ENCODE results near the gene SRGAP1. TPM values are rescaled to one million over a fixed set of nuclear protein-coding genes. Genes with fewer than 3 reads are reported as not detected.

SRGAP1 gene
- polyA plus RNA-seq, 1 donor (not counting 4 experiments of a cell fraction or from before 2014, with no cell fraction given): 4.5 TPM

GRCh38 chr12:64007853-64008252, 163.4 kb downstream of the SRGAP1 start:
- Histone ChIP-seq H3K27me3 (ENCODE audit: control insufficient read depth, extremely low read depth, insufficient read depth, low read length) (no peaks in the 10 kb centered on the region), H4K20me1 (ENCODE audit: control insufficient read depth, extremely low read depth, insufficient read depth, low read length) (no peaks in the 10 kb centered on the region), H3K4me3 (ENCODE audit: control insufficient read depth in 2 of 3, extremely low read depth in 1 of 3, insufficient read depth in 2 of 3, low read depth in 1 of 3, low read length in 3 of 3) (no peak overlapping the region), H3K4me1 (ENCODE audit: control insufficient read depth, extremely low read depth, insufficient read depth, low read length) (peaks cover 3% of the 10 kb centered on the region), H3K27ac (ENCODE audit: control insufficient read depth, insufficient read depth, low read length) (no peak overlapping the region), H3K9ac (ENCODE audit: control insufficient read depth, extremely low read depth, insufficient read depth, low read length) (no peak overlapping the region), H3K4me2 (ENCODE audit: control insufficient read depth, extremely low read depth, insufficient read depth, low read depth, low read length) (no peak overlapping the region), H3K36me3 (ENCODE audit: control insufficient read depth in 2 of 2, extremely low read depth in 1 of 2, insufficient read depth in 2 of 2, low read length in 2 of 2) (no peaks in the 10 kb centered on the region), H3K79me2 (ENCODE audit: control insufficient read depth, insufficient read depth, low read length) (no peaks in the 10 kb centered on the region), H3K9me1 (ENCODE audit: control insufficient read depth, extremely low read depth, insufficient read depth, low read length) (no peaks in the 10 kb centered on the region), H3K9me3 (ENCODE audit: control insufficient read depth, low read depth, low read length) (no peaks in the 10 kb centered on the region), H2AFZ (ENCODE audit: control insufficient read depth, low read length) (no peak overlapping the region)
- FAIRE-seq: no peak
- dilution Hi-C loops (cut with MboI; ENCODE audit: extremely low pct_ligation_motif_present, low sequenced_read_pairs): no loop called here
- TF ChIP-seq, protein P1, sequence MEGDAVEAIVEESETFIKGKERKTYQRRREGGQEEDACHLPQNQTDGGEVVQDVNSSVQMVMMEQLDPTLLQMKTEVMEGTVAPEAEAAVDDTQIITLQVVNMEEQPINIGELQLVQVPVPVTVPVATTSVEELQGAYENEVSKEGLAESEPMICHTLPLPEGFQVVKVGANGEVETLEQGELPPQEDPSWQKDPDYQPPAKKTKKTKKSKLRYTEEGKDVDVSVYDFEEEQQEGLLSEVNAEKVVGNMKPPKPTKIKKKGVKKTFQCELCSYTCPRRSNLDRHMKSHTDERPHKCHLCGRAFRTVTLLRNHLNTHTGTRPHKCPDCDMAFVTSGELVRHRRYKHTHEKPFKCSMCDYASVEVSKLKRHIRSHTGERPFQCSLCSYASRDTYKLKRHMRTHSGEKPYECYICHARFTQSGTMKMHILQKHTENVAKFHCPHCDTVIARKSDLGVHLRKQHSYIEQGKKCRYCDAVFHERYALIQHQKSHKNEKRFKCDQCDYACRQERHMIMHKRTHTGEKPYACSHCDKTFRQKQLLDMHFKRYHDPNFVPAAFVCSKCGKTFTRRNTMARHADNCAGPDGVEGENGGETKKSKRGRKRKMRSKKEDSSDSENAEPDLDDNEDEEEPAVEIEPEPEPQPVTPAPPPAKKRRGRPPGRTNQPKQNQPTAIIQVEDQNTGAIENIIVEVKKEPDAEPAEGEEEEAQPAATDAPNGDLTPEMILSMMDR (optimal IDR thresholded peaks at IDR 0.05 in 1 of 3, IDR thresholded peaks at IDR 0.05 in 1 of 3, conservative IDR thresholded peaks at IDR 0.05 in 1 of 3; ENCODE audit: extremely low read depth in 1 of 3, insufficient read depth in 2 of 3, low read length in 3 of 3): no peak
- TF ChIP-seq EZH2 (IDR thresholded peaks at IDR 0.05; ENCODE audit: low read length): no peak
- DNase-seq (ENCODE audit: low read depth, low spot score): no peak

- Histone ChIP-seq H4K20me1 (ENCODE audit: control insufficient read depth, extremely low read depth, insufficient read depth, low read length) (no peaks in the 10 kb centered on the region), H3K9me3 (ENCODE audit: control insufficient read depth, low read depth, low read length) (no peaks in the 10 kb centered on the region), H3K36me3 (ENCODE audit: control insufficient read depth in 2 of 2, extremely low read depth in 1 of 2, insufficient read depth in 2 of 2, low read length in 2 of 2) (no peaks in the 10 kb centered on the region), H3K27ac (ENCODE audit: control insufficient read depth, insufficient read depth, low read length) (no peak overlapping the region), H3K4me3 (ENCODE audit: control insufficient read depth in 2 of 3, extremely low read depth in 1 of 3, insufficient read depth in 2 of 3, low read depth in 1 of 3, low read length in 3 of 3) (no peak overlapping the region), H3K9me1 (ENCODE audit: control insufficient read depth, extremely low read depth, insufficient read depth, low read length) (no peaks in the 10 kb centered on the region), H2AFZ (ENCODE audit: control insufficient read depth, low read length) (no peak overlapping the region), H3K27me3 (ENCODE audit: control insufficient read depth, extremely low read depth, insufficient read depth, low read length) (no peaks in the 10 kb centered on the region), H3K79me2 (ENCODE audit: control insufficient read depth, insufficient read depth, low read length) (no peaks in the 10 kb centered on the region), H3K4me2 (ENCODE audit: control insufficient read depth, extremely low read depth, insufficient read depth, low read depth, low read length) (no peak overlapping the region), H3K9ac (ENCODE audit: control insufficient read depth, extremely low read depth, insufficient read depth, low read length) (no peak overlapping the region), H3K4me1 (ENCODE audit: control insufficient read depth, extremely low read depth, insufficient read depth, low read length) (peaks cover 3% of the 10 kb centered on the region)
- TF ChIP-seq, protein P1 (optimal IDR thresholded peaks at IDR 0.05 in 1 of 3, IDR thresholded peaks at IDR 0.05 in 1 of 3, conservative IDR thresholded peaks at IDR 0.05 in 1 of 3; ENCODE audit: extremely low read depth in 1 of 3, insufficient read depth in 2 of 3, low read length in 3 of 3): no peak
- no peak for TF ChIP-seq EZH2 (IDR thresholded peaks at IDR 0.05; ENCODE audit: low read length)
- DNase-seq (ENCODE audit: low read depth, low spot score) (no peak), FAIRE-seq (no peak)
- dilution Hi-C loops (cut with MboI; ENCODE audit: extremely low pct_ligation_motif_present, low sequenced_read_pairs): no loop called here
Measured at GRCh38 chr12:64008596-64008995, 164.1 kb downstream of the SRGAP1 start.
